Stomach (tissue), 4 donors: ENCODE data around the gene PRR4.

Experiments
- CTCF ChIP-seq, 7 experiments: fragments of 450-650 bp in 4 of 7; fragments of 200-600 bp in 3 of 7; sonication (generic) in 3 of 7; IDR thresholded peaks; one replicate each; pipeline ENCODE4 v1.5.1; 2016 to 2019; ENCODE audit warnings: antibody characterized with exemption in 7 of 7, control low read depth in 2 of 7, mild to moderate bottlenecking in 1 of 7
- EP300 ChIP-seq: sonication (generic); formaldehyde crosslinking; IDR thresholded peaks from one replicate; pipeline ENCODE4 v1.6.1; 2017; ENCODE audit warnings: antibody characterized with exemption
- POLR2A ChIP-seq, 4 donors: fragments of 450-650 bp; IDR thresholded peaks; one replicate each; pipeline ENCODE4 v1.6.1; 2016; ENCODE audit warnings: antibody characterized with exemption in 4 of 4, control low read depth in 2 of 4, mild to moderate bottlenecking in 1 of 4, moderate library complexity in 1 of 4
- POLR2AphosphoS5 ChIP-seq, 3 donors: sonication (generic); formaldehyde crosslinking; IDR thresholded peaks; one replicate each; pipeline ENCODE4 v1.6.1; 2016; ENCODE audit warnings: antibody characterized with exemption in 3 of 3

- TF ChIP-seq POLR2A (IDR thresholded peaks at IDR 0.05) (no peak), CTCF (IDR thresholded peaks at IDR 0.05) (peak in 1 of 7 experiments; percentile 24), EP300 (no peak), POLR2AphosphoS5 (IDR thresholded peaks at IDR 0.05) (no peak)
These were observed 18.1 kb upstream of the PRR4 start for GRCh38 chr12:10867381-10867780.
